HEK293 (cell line): ENCODE data around the gene C3orf52.

ENCODE experiments used
- CTCF ChIA-PET: fragments of 350-600 bp; formaldehyde crosslinking; extraction: SDS; loops from one replicate; lab custom pipeline; 2021; ENCODE audit warnings: antibody characterized with exemption; lab: Yijun Ruan, JAX
- POLR2A ChIA-PET: fragments of 300-600 bp; formaldehyde crosslinking; extraction: SDS; loops from one replicate; lab custom pipeline; 2020; ENCODE audit warnings: antibody characterized with exemption, inconsistent platforms; lab: Yijun Ruan, JAX
- H3K27ac ChIP-seq: fragments of 200-500 bp; sonication (Bioruptor generic); 2 replicates; pipeline ENCODE4 v1.5.1; 2014; ENCODE audit warnings: low read depth, low read length, control low read depth, inconsistent platforms; ENCODE audit errors: extremely low read depth
- H3K36me3 ChIP-seq, 2 experiments: fragments of 200-500 bp in 1 of 2; sonication (Bioruptor generic) in 1 of 2; 1 replicate in 1 of 2; 2 replicates in 1 of 2; pipeline ENCODE4 v1.5.1; 2014 to 2017; ENCODE audit warnings: inconsistent platforms in 2 of 2, low read length in 2 of 2; ENCODE audit not compliant: control insufficient read depth in 2 of 2, insufficient read depth in 1 of 2
- H3K4me1 ChIP-seq: fragments of 200-500 bp; sonication (Bioruptor generic); 2 replicates; pipeline ENCODE4 v1.5.1; 2014; ENCODE audit warnings: mild to moderate bottlenecking, low read length, inconsistent platforms; ENCODE audit not compliant: control insufficient read depth, insufficient read depth
- H3K4me3 ChIP-seq: 2 replicates; pipeline ENCODE4 v1.5.1; 2011; ENCODE audit warnings: low read depth, mild to moderate bottlenecking, control low read depth, low read length, moderate library complexity
- H3K9me3 ChIP-seq: fragments of 200-500 bp; sonication (Bioruptor generic); 2 replicates; pipeline ENCODE4 v1.5.1; 2014; ENCODE audit warnings: low read depth, low read length, inconsistent platforms; ENCODE audit not compliant: control insufficient read depth, insufficient read depth
- GLIS1 ChIP-seq: fragments of 450-650 bp; formaldehyde crosslinking; IDR thresholded peaks from 2 replicates; pipeline ENCODE4 v1.5.1; 2016; ENCODE audit warnings: missing biosample characterization, missing genetic modification characterization
- HIC1 ChIP-seq: fragments of 450-650 bp; formaldehyde crosslinking; IDR thresholded peaks from 2 replicates; pipeline ENCODE4 v1.5.1; 2016; ENCODE audit warnings: missing biosample characterization, missing genetic modification characterization
- OSR2 ChIP-seq: fragments of 450-650 bp; formaldehyde crosslinking; IDR thresholded peaks from 2 replicates; pipeline ENCODE4 v1.5.1; 2016; ENCODE audit warnings: missing biosample characterization, missing genetic modification characterization
- PATZ1 ChIP-seq: fragments of 450-650 bp; formaldehyde crosslinking; IDR thresholded peaks from 2 replicates; pipeline ENCODE4 v1.5.1; 2016; ENCODE audit warnings: missing biosample characterization, missing genetic modification characterization
- PRDM10 ChIP-seq: fragments of 450-650 bp; formaldehyde crosslinking; IDR thresholded peaks from 2 replicates; pipeline ENCODE4 v1.5.1; 2016; ENCODE audit warnings: missing biosample characterization, missing genetic modification characterization
- SCRT1 ChIP-seq: fragments of 450-650 bp; formaldehyde crosslinking; IDR thresholded peaks from 2 replicates; pipeline ENCODE4 v1.5.1; 2016; ENCODE audit warnings: missing biosample characterization, missing genetic modification characterization, borderline replicate concordance
- SCRT2 ChIP-seq: fragments of 450-650 bp; formaldehyde crosslinking; IDR thresholded peaks from 2 replicates; pipeline ENCODE4 v1.5.1; 2016; ENCODE audit warnings: missing biosample characterization, missing genetic modification characterization
- SP7 ChIP-seq: fragments of 450-650 bp; formaldehyde crosslinking; IDR thresholded peaks from 2 replicates; pipeline ENCODE4 v1.5.1; 2016; ENCODE audit warnings: missing biosample characterization, missing genetic modification characterization
- ZBTB17 ChIP-seq: fragments of 450-650 bp; formaldehyde crosslinking; IDR thresholded peaks from 2 replicates; pipeline ENCODE4 v1.5.1; 2016; ENCODE audit warnings: missing biosample characterization, missing genetic modification characterization
- ZBTB48 ChIP-seq: fragments of 450-650 bp; formaldehyde crosslinking; IDR thresholded peaks from 2 replicates; pipeline ENCODE4 v1.5.1; 2016; ENCODE audit warnings: missing biosample characterization, missing genetic modification characterization
- ZBTB49 ChIP-seq: fragments of 450-650 bp; formaldehyde crosslinking; IDR thresholded peaks from 2 replicates; pipeline ENCODE4 v1.5.1; 2016; ENCODE audit warnings: missing biosample characterization, missing genetic modification characterization, low read depth
- ZBTB8A ChIP-seq: fragments of 450-650 bp; formaldehyde crosslinking; IDR thresholded peaks from 2 replicates; pipeline ENCODE4 v1.5.1; 2016; ENCODE audit warnings: missing biosample characterization, missing genetic modification characterization
- ZNF2 ChIP-seq: fragments of 450-650 bp; formaldehyde crosslinking; IDR thresholded peaks from 2 replicates; pipeline ENCODE4 v1.5.1; 2016; ENCODE audit warnings: missing biosample characterization, missing genetic modification characterization
- ZNF239 ChIP-seq: fragments of 450-650 bp; formaldehyde crosslinking; IDR thresholded peaks from 2 replicates; pipeline ENCODE4 v1.5.1; 2016; ENCODE audit warnings: missing biosample characterization, missing genetic modification characterization
- ZNF366 ChIP-seq: fragments of 450-650 bp; formaldehyde crosslinking; conservative IDR thresholded peaks from 2 replicates; pipeline ENCODE4 v1.5.1; 2016; ENCODE audit warnings: missing biosample characterization, missing genetic modification characterization
- ZNF76 ChIP-seq: fragments of 450-650 bp; formaldehyde crosslinking; IDR thresholded peaks from 2 replicates; pipeline ENCODE4; 2016; ENCODE audit warnings: low read depth, missing biosample characterization, missing genetic modification characterization, borderline replicate concordance
- ZNF837 ChIP-seq: fragments of 450-650 bp; formaldehyde crosslinking; IDR thresholded peaks from 2 replicates; pipeline ENCODE4 v1.5.1; 2016; ENCODE audit warnings: missing biosample characterization, missing genetic modification characterization
- ZNF843 ChIP-seq: fragments of 450-650 bp; formaldehyde crosslinking; IDR thresholded peaks from 2 replicates; pipeline ENCODE4 v1.5.1; 2016; ENCODE audit warnings: missing biosample characterization, missing genetic modification characterization

Gene C3orf52

GRCh38 chr3:112101916-112102315 is 15.7 kb downstream of the C3orf52 start (continued):
- TF ChIP-seq HIC1 (tag by site-specific recombination) = peak; percentile 54; the same call in 1 of the 2 replicates
- no peak for TF ChIP-seq ZNF76 (tag by site-specific recombination)

GRCh38 chr3:112104774-112105173 is 18.6 kb downstream of the C3orf52 start:
- Histone ChIP-seq H3K4me1 (no peaks in the 10 kb centered on the region), H3K27ac (no peak overlapping the region), H3K36me3 (peaks cover 0 to 35% of the 10 kb centered on the region in 2 experiments; a peak in 2 of 3 replicates), H3K4me3 (no peak overlapping the region), H3K9me3 (no peaks in the 10 kb centered on the region)
- ChIA-PET POLR2A (no interaction called here), CTCF (interaction anchor here (0.6 kb wide), 1 partner anchor 211 kb away, joined by 5 read pairs; no protein-coding TSS in a partner anchor)
- TF ChIP-seq SCRT1 (tag by site-specific recombination) (peak; percentile 57; the same call in 1 of the 2 replicates), ZBTB49 (tag by site-specific recombination) (no peak), SCRT2 (tag by site-specific recombination) (peak; percentile 83), ZBTB8A (tag by site-specific recombination) (no peak)

GRCh38 chr3:112109322-112109721 is 23.1 kb downstream of the C3orf52 start:
- peaks cover 0 to 55% of the 10 kb centered on the region in 2 experiments; a peak in 2 of 3 replicates for H3K36me3 ChIP-seq
- H3K27ac ChIP-seq = no peak overlapping the region
- no peaks in the 10 kb centered on the region for H3K4me1 ChIP-seq
- no peaks in the 10 kb centered on the region for H3K9me3 ChIP-seq
- CTCF ChIA-PET = interaction anchor here (1.3 kb wide), 1 partner anchor 422 kb away, joined by 4 read pairs; no protein-coding TSS in a partner anchor
- H3K4me3 ChIP-seq = no peak overlapping the region
- no peak for TF ChIP-seq PATZ1 (tag by site-specific recombination)
- TF ChIP-seq ZNF239 (tag by site-specific recombination) = no peak
- TF ChIP-seq ZBTB48 (tag by site-specific recombination) = no peak
- no peak for TF ChIP-seq ZNF843
- TF ChIP-seq ZNF837 (tag by site-specific recombination) = no peak
- TF ChIP-seq ZNF366 = peak; percentile 29; the same call in 1 of the 2 replicates
- TF ChIP-seq SP7 (tag by site-specific recombination) = 0 out of 2 replicates have a peak, but pooled peaks have one; percentile 34
- peak; percentile 18; the same call in 1 of the 2 replicates for TF ChIP-seq PRDM10 (tag by site-specific recombination)
- no peak for TF ChIP-seq ZNF2 (tag by site-specific recombination)
- peak; percentile 60 for TF ChIP-seq OSR2 (tag by site-specific recombination)
- TF ChIP-seq ZBTB17 (tag by site-specific recombination) = peak; percentile 47; the same call in 1 of the 2 replicates
- peak; percentile 17; the same call in 1 of the 2 replicates for TF ChIP-seq GLIS1 (tag by site-specific recombination)
- POLR2A ChIA-PET = no interaction called here
